ENCODE data around the gene IVNS1ABP. TPM values are rescaled to one million over a fixed set of nuclear protein-coding genes. Genes with fewer than 3 reads are reported as not detected.

IVNS1ABP gene
- total RNA-seq, 6 experiments from 2014 or later, result 34.1 to 52.4 (median 41.2) TPM

DNA sequence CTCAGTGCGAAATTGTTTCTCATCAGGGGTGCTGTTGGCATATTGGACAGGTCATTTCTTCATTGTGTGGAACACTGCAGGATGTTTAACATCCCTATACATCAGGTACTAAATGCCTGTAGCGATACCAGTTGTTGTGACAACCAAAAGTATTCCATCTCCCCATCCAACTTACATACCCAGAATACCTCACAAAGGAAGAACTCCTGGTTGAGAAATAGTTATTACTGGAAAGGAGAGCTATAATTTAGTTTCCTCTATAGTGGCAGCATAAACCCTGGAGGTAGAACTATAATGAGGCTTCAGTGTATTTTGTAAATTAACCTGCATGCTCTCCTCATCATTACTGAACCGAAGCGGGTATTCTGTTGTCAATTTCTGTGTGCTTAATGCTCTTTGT is 45.1 kb downstream of the IVNS1ABP start:
- DNase-seq, result no peak
- H3K27me3 Mint-ChIP-seq (ENCODE audit: insufficient read depth), result no peaks in the 10 kb centered on the region; the same call in 1 of the 2 replicates
- no peaks in the 10 kb centered on the region for H3K36me3 Mint-ChIP-seq (ENCODE audit: low read depth)
- TF ChIP-seq CTCF (IDR thresholded peaks at IDR 0.05), result no peak
- no peak overlapping the region for H3K27ac Mint-ChIP-seq
- H3K4me1 Mint-ChIP-seq (ENCODE audit: low read depth), result peaks cover 7% of the 10 kb centered on the region
- no peak overlapping the region for H3K4me3 Mint-ChIP-seq
- no peaks in the 10 kb centered on the region for H3K9me3 Mint-ChIP-seq

DNA sequence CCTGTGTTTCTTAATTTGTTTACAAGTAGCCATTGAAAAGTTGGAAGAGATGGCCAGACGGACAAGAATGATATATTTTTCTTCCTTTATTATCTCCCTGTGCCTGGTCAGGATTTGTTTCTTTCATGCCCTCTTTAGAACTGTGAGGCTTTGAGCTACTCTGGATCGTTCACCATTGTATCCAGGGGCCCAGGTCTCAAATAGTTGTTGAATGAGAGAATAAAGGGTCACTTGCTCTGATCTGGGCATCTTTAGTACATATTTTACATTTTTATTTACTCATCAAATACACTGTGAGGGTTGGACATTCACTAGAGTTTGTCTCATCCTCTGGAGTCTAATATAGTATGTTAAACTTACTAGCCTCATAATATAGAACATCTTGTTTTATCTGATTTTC is 48.7 kb downstream of the IVNS1ABP start:
- H3K27me3 Mint-ChIP-seq (ENCODE audit: insufficient read depth), result no peaks in the 10 kb centered on the region
- H3K36me3 Mint-ChIP-seq (ENCODE audit: low read depth), result no peaks in the 10 kb centered on the region
- no peak overlapping the region for H3K4me3 Mint-ChIP-seq
- no peak for DNase-seq
- H3K4me1 Mint-ChIP-seq (ENCODE audit: low read depth), result peaks cover 7% of the 10 kb centered on the region
- no peaks in the 10 kb centered on the region for H3K9me3 Mint-ChIP-seq
- H3K27ac Mint-ChIP-seq, result no peak overlapping the region
- no peak for TF ChIP-seq CTCF (IDR thresholded peaks at IDR 0.05)

DNA sequence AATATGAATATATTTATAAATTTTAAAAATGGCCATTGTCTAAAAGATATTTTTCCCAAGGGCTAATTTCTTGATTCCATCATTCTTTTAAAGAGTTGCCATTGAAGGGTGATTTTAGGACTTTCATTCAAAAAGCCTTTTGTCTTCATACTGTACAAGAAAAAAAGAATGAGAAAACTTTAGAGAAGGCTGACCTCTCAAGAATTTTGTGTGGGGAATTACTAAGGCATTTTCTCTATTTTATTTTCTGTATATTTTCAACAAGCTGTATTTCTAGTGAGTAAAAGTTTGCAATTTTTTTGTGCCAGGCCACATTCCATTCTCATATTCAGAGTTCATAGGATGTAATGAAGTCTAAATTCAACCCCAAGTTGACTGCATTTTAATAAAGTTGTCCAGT is 49.3 kb downstream of the IVNS1ABP start:
- H3K27ac Mint-ChIP-seq, result no peak overlapping the region
- H3K4me1 Mint-ChIP-seq (ENCODE audit: low read depth), result peaks cover 7% of the 10 kb centered on the region
- no peaks in the 10 kb centered on the region for H3K27me3 Mint-ChIP-seq (ENCODE audit: insufficient read depth)
- TF ChIP-seq CTCF (IDR thresholded peaks at IDR 0.05), result no peak
- H3K9me3 Mint-ChIP-seq, result no peaks in the 10 kb centered on the region
- no peak for DNase-seq
- no peaks in the 10 kb centered on the region for H3K36me3 Mint-ChIP-seq (ENCODE audit: low read depth)
- no peak overlapping the region for H3K4me3 Mint-ChIP-seq

DNA sequence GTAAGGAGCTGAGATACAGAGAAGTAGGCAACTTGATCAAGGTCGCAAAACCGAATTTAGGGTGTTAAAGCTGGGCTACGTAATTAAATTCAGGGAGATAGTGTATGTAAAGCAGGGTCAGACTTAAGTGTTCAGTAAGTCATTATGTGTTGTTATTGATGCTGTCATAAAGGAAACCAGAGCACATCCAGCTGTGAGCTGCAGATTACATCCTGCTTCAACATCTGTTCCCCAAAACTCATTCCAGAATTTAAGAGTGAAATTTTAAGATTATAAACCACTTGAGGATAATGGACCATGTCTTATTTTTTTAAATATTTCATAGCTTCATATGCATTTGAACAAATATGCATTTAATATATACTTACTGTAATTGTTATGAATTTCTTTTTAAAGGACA is 49.7 kb downstream of the IVNS1ABP start:
- Mint-ChIP-seq H3K4me1 (ENCODE audit: low read depth) (peaks cover 7% of the 10 kb centered on the region), H3K27me3 (ENCODE audit: insufficient read depth) (no peaks in the 10 kb centered on the region), H3K27ac (no peak overlapping the region), H3K4me3 (no peak overlapping the region), H3K36me3 (ENCODE audit: low read depth) (no peaks in the 10 kb centered on the region), H3K9me3 (no peaks in the 10 kb centered on the region)
- no peak for DNase-seq
- TF ChIP-seq CTCF (IDR thresholded peaks at IDR 0.05), result no peak

GRCh38 chr1:185265314-185265713 is 51.7 kb downstream of the IVNS1ABP start:
- Mint-ChIP-seq H3K9me3 (no peaks in the 10 kb centered on the region), H3K36me3 (ENCODE audit: low read depth) (no peaks in the 10 kb centered on the region), H3K4me3 (no peak overlapping the region), H3K27me3 (ENCODE audit: insufficient read depth) (no peaks in the 10 kb centered on the region), H3K4me1 (ENCODE audit: low read depth) (peaks cover 11% of the 10 kb centered on the region), H3K27ac (no peak overlapping the region)
- no peak for TF ChIP-seq CTCF (IDR thresholded peaks at IDR 0.05)
- no peak for DNase-seq

- H3K9me3 Mint-ChIP-seq, result no peaks in the 10 kb centered on the region
Measured at GRCh38 chr1:185263780-185264179, 53.3 kb downstream of the IVNS1ABP start.

More at GRCh38 chr1:185263780-185264179, 53.3 kb downstream of the IVNS1ABP start:
- Mint-ChIP-seq H3K27me3 (ENCODE audit: insufficient read depth) (no peaks in the 10 kb centered on the region), H3K4me1 (ENCODE audit: low read depth) (peaks cover 26% of the 10 kb centered on the region), H3K27ac (no peak overlapping the region), H3K36me3 (ENCODE audit: low read depth) (no peaks in the 10 kb centered on the region), H3K4me3 (no peak overlapping the region)
- no peak for DNase-seq
- TF ChIP-seq CTCF (IDR thresholded peaks at IDR 0.05), result no peak
